HEK293T (cell line): ENCODE results near the gene ARAP1.

ENCODE experiments used
- CTCF ChIA-PET: fragments of 350-600 bp; formaldehyde crosslinking; extraction: SDS; loops from one replicate; lab custom pipeline; 2021; ENCODE audit warnings: antibody characterized with exemption, inconsistent platforms; lab: Yijun Ruan, JAX
- POLR2A ChIA-PET: fragments of 350-600 bp; formaldehyde crosslinking; extraction: SDS; loops from one replicate; lab custom pipeline; 2020; ENCODE audit warnings: antibody characterized with exemption, inconsistent platforms; lab: Yijun Ruan, JAX
- DNase-seq: peaks from one replicate; pipeline ENCODE4 v3.0.0; 2012; ENCODE audit warnings: mixed read lengths; ENCODE audit errors: extremely low spot score
- ARNT ChIP-seq: fragments of 450-650 bp; IDR thresholded peaks from 2 replicates; pipeline ENCODE4 v1.6.1; 2017; ENCODE audit warnings: mild to moderate bottlenecking
- BHLHE40 ChIP-seq: fragments of 450-650 bp; IDR thresholded peaks from 2 replicates; pipeline ENCODE4 v1.6.1; 2016; ENCODE audit warnings: mild to moderate bottlenecking, moderate library complexity, borderline replicate concordance
- CTBP1 ChIP-seq: fragments of 450-650 bp; IDR thresholded peaks from 2 replicates; pipeline ENCODE4 v1.6.1; 2016; ENCODE audit warnings: borderline replicate concordance
- ELF4 ChIP-seq: fragments of 450-650 bp; IDR thresholded peaks from 2 replicates; pipeline ENCODE4 v1.6.1; 2017; ENCODE audit warnings: antibody characterized with exemption
- FOXA1 ChIP-seq: fragments of 450-650 bp; IDR thresholded peaks from 2 replicates; pipeline ENCODE4 v1.6.1; 2016; ENCODE audit warnings: mild to moderate bottlenecking
- FOXK2 ChIP-seq: fragments of 450-650 bp; IDR thresholded peaks from 2 replicates; pipeline ENCODE4 v1.6.1; 2016; ENCODE audit warnings: mild to moderate bottlenecking
- FOXM1 ChIP-seq: fragments of 450-650 bp; IDR thresholded peaks from 2 replicates; pipeline ENCODE4 v1.6.1; 2017; ENCODE audit warnings: mild to moderate bottlenecking, borderline replicate concordance
- HDGF ChIP-seq: fragments of 450-650 bp; IDR thresholded peaks from 2 replicates; pipeline ENCODE4 v1.6.1; 2017; ENCODE audit warnings: antibody characterized with exemption, borderline replicate concordance
- L3MBTL2 ChIP-seq: fragments of 450-650 bp; conservative IDR thresholded peaks from 2 replicates; pipeline ENCODE4 v1.6.1; 2016; ENCODE audit warnings: mild to moderate bottlenecking
- LEF1 ChIP-seq: fragments of 450-650 bp; IDR thresholded peaks from 2 replicates; pipeline ENCODE4 v1.6.1; 2017; ENCODE audit warnings: mild to moderate bottlenecking, borderline replicate concordance
- NFRKB ChIP-seq: fragments of 450-650 bp; IDR thresholded peaks from 2 replicates; pipeline ENCODE4 v1.6.1; 2016; ENCODE audit warnings: mild to moderate bottlenecking, moderate library complexity
- PKNOX1 ChIP-seq: fragments of 450-650 bp; IDR thresholded peaks from 2 replicates; pipeline ENCODE4 v1.6.1; 2016
- SP1 ChIP-seq: fragments of 450-650 bp; IDR thresholded peaks from 2 replicates; pipeline ENCODE4 v1.6.1; 2017
- SUZ12 ChIP-seq: fragments of 450-650 bp; IDR thresholded peaks from 2 replicates; pipeline ENCODE4 v1.6.1; 2016; ENCODE audit warnings: mild to moderate bottlenecking
- TARDBP ChIP-seq: fragments of 450-650 bp; IDR thresholded peaks from 2 replicates; pipeline ENCODE4 v1.6.1; 2016
- ZNF384 ChIP-seq: fragments of 450-650 bp; IDR thresholded peaks from 2 replicates; pipeline ENCODE4 v1.6.1; 2016

ARAP1 gene

GRCh38 chr11:72776844-72777754 lies 24.9 kb upstream of the ARAP1 start:
- CTCF ChIA-PET: interaction anchor here (0.6 to 1.0 kb wide), 3 partner anchors 12 to 17 kb away, joined by 3 read pairs; partner anchors contain the start of gene STARD10
- DNase-seq: no peak
- POLR2A ChIA-PET: no interaction called here
- no peak for TF ChIP-seq CTBP1
- TF ChIP-seq SP1: no peak
- no peak for TF ChIP-seq ELF4
- TF ChIP-seq L3MBTL2: no peak
- no peak for TF ChIP-seq LEF1
- TF ChIP-seq HDGF: no peak
- TF ChIP-seq BHLHE40: no peak
- TF ChIP-seq TARDBP: no peak
- TF ChIP-seq ZNF384: no peak
- TF ChIP-seq FOXM1: no peak
- no peak for TF ChIP-seq FOXA1
- TF ChIP-seq ARNT: no peak
- TF ChIP-seq NFRKB: no peak
- TF ChIP-seq SUZ12: no peak
- no peak for TF ChIP-seq PKNOX1

- CTCF ChIA-PET: interaction anchor here (1.0 kb wide), 1 partner anchor 18 kb away, joined by 3 read pairs; no protein-coding TSS in a partner anchor
- POLR2A ChIA-PET: interaction anchor here (0.7 kb wide), 1 partner anchor 522 kb away, joined by 4 read pairs; no protein-coding TSS in a partner anchor
- DNase-seq: no peak
- TF ChIP-seq ELF4: no peak
- no peak for TF ChIP-seq FOXA1
- no peak for TF ChIP-seq TARDBP
- no peak for TF ChIP-seq ZNF384
- TF ChIP-seq LEF1: no peak
These were observed 24.1 kb upstream of the ARAP1 start for GRCh38 chr11:72776117-72776843.

DNA sequence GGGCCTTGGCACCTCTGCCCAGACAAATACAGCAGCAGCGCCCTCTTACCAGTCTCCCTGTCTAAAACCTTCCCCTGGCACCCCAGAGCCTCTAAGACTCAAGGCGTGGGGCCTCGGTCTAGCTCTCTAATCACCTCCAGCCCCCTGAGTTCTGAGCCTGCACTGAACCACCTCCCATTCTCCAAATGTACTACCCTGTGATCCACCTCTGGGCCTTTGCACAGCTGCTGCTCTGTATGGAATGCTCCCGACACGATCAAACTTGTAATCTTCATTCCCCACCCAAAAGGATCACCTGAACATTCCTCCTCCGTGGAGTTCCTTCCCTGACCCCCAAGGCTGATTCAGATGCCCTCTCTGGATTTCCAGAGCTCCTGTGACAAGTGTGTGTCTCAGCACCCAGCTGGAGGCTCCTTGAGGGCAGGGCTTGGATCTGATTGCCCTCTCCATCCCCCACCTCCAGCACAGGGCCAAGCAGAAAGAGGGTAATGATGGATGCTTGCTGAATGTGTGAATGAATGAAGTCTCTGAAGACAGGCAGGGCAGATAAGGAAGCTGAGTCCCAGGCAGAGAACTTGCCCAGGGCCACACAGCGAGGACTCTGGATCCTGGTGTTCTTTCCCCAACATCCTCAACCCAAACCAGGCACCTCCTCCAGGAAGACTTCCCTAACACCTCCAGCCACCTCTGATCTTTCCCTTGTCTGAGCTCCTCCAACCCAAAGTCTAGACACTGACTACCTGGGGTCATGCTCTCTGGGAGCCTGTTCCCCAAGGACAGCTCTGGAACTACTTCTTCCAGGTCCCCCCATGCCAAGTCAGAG lies 23.3 kb upstream of the ARAP1 start:
- ChIA-PET CTCF (no interaction called here), POLR2A (interaction anchor here (0.7 to 1.1 kb wide), 2 partner anchors 18 to 523 kb away, joined by 3 to 4 read pairs; partner anchors contain the start of gene STARD10)
- TF ChIP-seq ARNT: no peak
- TF ChIP-seq FOXM1: no peak
- no peak for TF ChIP-seq SUZ12
- TF ChIP-seq NFRKB: no peak
- TF ChIP-seq SP1: no peak
- no peak for TF ChIP-seq BHLHE40
- no peak for DNase-seq

DNA sequence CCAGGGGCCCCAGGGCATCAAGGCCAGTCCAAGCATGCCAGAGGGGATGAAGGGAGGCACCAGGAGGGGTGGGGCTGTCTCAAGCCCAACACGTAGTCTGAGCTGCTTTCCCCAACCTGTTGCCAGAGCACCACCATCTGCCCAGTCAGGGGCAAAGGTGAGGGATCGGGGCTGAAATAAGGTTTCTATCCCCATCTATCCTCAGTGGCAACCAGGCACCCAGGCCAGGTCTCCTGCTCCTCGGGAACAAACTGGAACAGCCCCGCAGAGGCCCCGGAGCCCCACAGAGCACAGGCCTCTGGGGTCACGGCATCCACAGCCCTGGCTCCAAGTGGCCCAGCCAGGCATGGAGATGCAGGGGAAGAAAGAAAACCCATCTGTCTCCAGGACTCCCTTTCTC lies 22.3 kb upstream of the ARAP1 start:
- TF ChIP-seq TARDBP (no peak), L3MBTL2 (no peak), PKNOX1 (no peak), ZNF384 (no peak), ELF4 (no peak), HDGF (no peak), NFRKB (no peak), SUZ12 (no peak)
- ChIA-PET POLR2A (no interaction called here), CTCF (no interaction called here)
- no peak for DNase-seq

GRCh38 chr11:72773696-72774095 lies 21.5 kb upstream of the ARAP1 start:
- ChIA-PET CTCF (interaction anchor here (1.1 to 1.2 kb wide), 2 partner anchors 20 to 302 kb away, joined by 3 to 4 read pairs; partner anchors contain the start of gene STARD10), POLR2A (no interaction called here)
- DNase-seq: no peak
- TF ChIP-seq CTBP1: no peak

- TF ChIP-seq FOXK2 (no peak), ZNF384 (no peak), TARDBP (no peak), SUZ12 (no peak), SP1 (no peak), LEF1 (no peak), BHLHE40 (no peak), HDGF (no peak), FOXM1 (no peak), L3MBTL2 (no peak), CTBP1 (no peak), NFRKB (no peak), ELF4 (no peak), PKNOX1 (no peak), ARNT (no peak), FOXA1 (no peak)
- POLR2A ChIA-PET: no interaction called here
- CTCF ChIA-PET: interaction anchor here (1.1 to 1.2 kb wide), 2 partner anchors 21 to 302 kb away, joined by 3 to 4 read pairs; partner anchors contain the start of gene STARD10
- DNase-seq: no peak
These were observed 21.1 kb upstream of the ARAP1 start for GRCh38 chr11:72773291-72773690.
